SK-N-SH (cell line): ENCODE results near the gene COLEC12. TPM values are rescaled to one million over a fixed set of nuclear protein-coding genes. Genes with fewer than 3 reads are reported as not detected.

Experiments
- CTCF ChIA-PET: fragments of 300-600, 350-600 bp; formaldehyde crosslinking; extraction: SDS; loops from one replicate; lab custom pipeline; 2021; lab: Yijun Ruan, JAX
- POLR2A ChIA-PET: fragments of 350-600 bp; sonication (Branson Sonifier 250); formaldehyde crosslinking; extraction: SDS; loops from one replicate; lab custom pipeline; 2020; ENCODE audit warnings: antibody characterized with exemption, inconsistent platforms; lab: Yijun Ruan, JAX
- DNase-seq: peaks from one replicate; pipeline ENCODE4 v3.0.0; 2012
- H2AFZ ChIP-seq: fragments of 200-600 bp; sonication (generic); 2 replicates; pipeline ENCODE4 v1.8.1; 2016; ENCODE audit warnings: antibody characterized with exemption, mild to moderate bottlenecking, low read depth
- H3F3A ChIP-seq: fragments of 200-600 bp; sonication (generic); replicated peaks from 2 replicates; pipeline ENCODE3; 2016; ENCODE audit warnings: antibody characterized with exemption, mild to moderate bottlenecking; ENCODE audit not compliant: insufficient read depth
- H3K27ac ChIP-seq, 2 experiments: fragments of 200-500 bp in 1 of 2; fragments of 200-600 bp in 1 of 2; sonication (Bioruptor generic) in 1 of 2; sonication (generic), shearing (Covaris generic) in 1 of 2; 2 replicates each; pipeline versions ENCODE4 v1.5.1 to v1.6.1; 2014 to 2016; ENCODE audit warnings: low read depth in 2 of 2, inconsistent platforms in 1 of 2, low read length in 1 of 2, mild to moderate bottlenecking in 1 of 2, mixed read lengths in 1 of 2
- H3K27me3 ChIP-seq: fragments of 200-600 bp; sonication (generic), shearing (Covaris generic); 2 replicates; pipeline ENCODE4 v1.6.1; 2016; ENCODE audit warnings: mixed run types; ENCODE audit not compliant: insufficient read depth
- H3K36me3 ChIP-seq, 2 experiments: fragments of 200-500 bp in 1 of 2; fragments of 200-600 bp in 1 of 2; sonication (Bioruptor generic) in 1 of 2; sonication (generic) in 1 of 2; replicated peaks in 1 of 2; 2 replicates each; pipeline versions ENCODE3 to v1.5.1; 2014 to 2016; ENCODE audit warnings: low read length in 1 of 2, mild to moderate bottlenecking in 1 of 2; ENCODE audit not compliant: insufficient read depth in 2 of 2, control insufficient read depth in 1 of 2
- H3K4me1 ChIP-seq, 2 experiments: fragments of 200-500 bp in 1 of 2; fragments of 200-600 bp in 1 of 2; sonication (Bioruptor generic) in 1 of 2; sonication (generic), shearing (Covaris generic) in 1 of 2; 2 replicates each; pipeline versions ENCODE4 v1.5.1 to v1.6.1; 2014 to 2016; ENCODE audit warnings: low read depth in 1 of 2, low read length in 1 of 2, mixed run types in 1 of 2; ENCODE audit not compliant: insufficient read depth in 2 of 2, control insufficient read depth in 1 of 2
- H3K4me2 ChIP-seq: fragments of 200-600 bp; sonication (generic), shearing (Covaris generic); 2 replicates; pipeline ENCODE4 v1.6.1; 2017; ENCODE audit warnings: mixed run types
- H3K4me3 ChIP-seq, 2 experiments: fragments of 200-500 bp in 1 of 2; fragments of 200-600 bp in 1 of 2; sonication (Bioruptor generic) in 1 of 2; sonication (generic), shearing (Covaris generic) in 1 of 2; 2 replicates each; pipeline versions ENCODE4 v1.5.1 to v1.8.1; 2014 to 2016; ENCODE audit warnings: low read depth in 2 of 2, inconsistent platforms in 1 of 2, low read length in 1 of 2, mild to moderate bottlenecking in 1 of 2, mixed read lengths in 1 of 2, moderate library complexity in 1 of 2
- H3K79me2 ChIP-seq: fragments of 200-600 bp; sonication (generic); 2 replicates; pipeline ENCODE4 v1.8.1; 2017; ENCODE audit warnings: mild to moderate bottlenecking; ENCODE audit not compliant: insufficient read depth
- H3K9ac ChIP-seq: fragments of 200-600 bp; sonication (generic); 2 replicates; pipeline ENCODE4 v1.6.1; 2017; ENCODE audit warnings: mixed run types
- H3K9me2 ChIP-seq: fragments of 200-600 bp; sonication (generic); 2 replicates; pipeline ENCODE4 v1.6.1; 2017; ENCODE audit warnings: mixed run types
- H3K9me3 ChIP-seq: fragments of 200-600 bp; sonication (generic); 2 replicates; pipeline ENCODE4 v1.6.1; 2017; ENCODE audit warnings: mixed run types, mild to moderate bottlenecking, moderate library complexity
- H4K20me1 ChIP-seq: fragments of 200-600 bp; sonication (generic); 2 replicates; pipeline ENCODE4 v1.6.1; 2017; ENCODE audit warnings: mild to moderate bottlenecking, mixed run types; ENCODE audit not compliant: insufficient read depth
- ELF1 ChIP-seq: IDR thresholded peaks from 2 replicates; pipeline ENCODE4 v1.4.0; 2012
- EZH2phosphoT487 ChIP-seq: fragments of 200-600 bp; sonication (generic); IDR thresholded peaks from 2 replicates; pipeline ENCODE4 v1.6.1; 2017; ENCODE audit warnings: low read depth, mixed run types, mild to moderate bottlenecking, antibody characterized with exemption, moderate library complexity, borderline replicate concordance
- FOXM1 ChIP-seq: IDR thresholded peaks from 2 replicates; pipeline ENCODE4 v1.4.0; 2012; ENCODE audit warnings: low read depth, mild to moderate bottlenecking
- GABPA ChIP-seq: IDR thresholded peaks from 2 replicates; pipeline ENCODE4 v1.4.0; 2012; ENCODE audit warnings: low read depth, mild to moderate bottlenecking
- GATA2 ChIP-seq: sonication (generic); formaldehyde crosslinking; IDR thresholded peaks from 2 replicates; pipeline ENCODE4 v1.5.0; 2020; ENCODE audit warnings: mild to moderate bottlenecking, missing genetic modification reagents
- MEF2A ChIP-seq: IDR thresholded peaks from 2 replicates; pipeline ENCODE4 v1.4.0; 2012; ENCODE audit warnings: low read depth, borderline replicate concordance
- PBX3 ChIP-seq: IDR thresholded peaks from 2 replicates; pipeline ENCODE4; 2012
- POLR2AphosphoS5 ChIP-seq: IDR thresholded peaks from 2 replicates; pipeline ENCODE4 v1.6.1; 2012; ENCODE audit warnings: low read depth, low read length
- RAD21 ChIP-seq: IDR thresholded peaks from 2 replicates; pipeline ENCODE4 v1.6.1; 2012; ENCODE audit warnings: mild to moderate bottlenecking, low read length
- RFX5 ChIP-seq: IDR thresholded peaks from 2 replicates; pipeline ENCODE4 v1.6.1; 2012; ENCODE audit warnings: mild to moderate bottlenecking, improper control_type of control experiment, low read length
- SIN3A ChIP-seq: IDR thresholded peaks from 2 replicates; pipeline ENCODE4 v1.6.1; 2012; ENCODE audit warnings: low read depth, mild to moderate bottlenecking, low read length, moderate library complexity, borderline replicate concordance
- TAF1 ChIP-seq: IDR thresholded peaks from 2 replicates; pipeline ENCODE4 v1.6.1; 2012; ENCODE audit warnings: low read depth, mild to moderate bottlenecking, low read length, moderate library complexity, borderline replicate concordance
- TCF12 ChIP-seq: IDR thresholded peaks from 2 replicates; pipeline ENCODE4 v1.4.0; 2012
- TEAD4 ChIP-seq: IDR thresholded peaks from 2 replicates; pipeline ENCODE4 v1.4.0; 2012; ENCODE audit warnings: mild to moderate bottlenecking, borderline replicate concordance; ENCODE audit not compliant: insufficient read depth
- USF2 ChIP-seq: fragments of 150-350 bp; IDR thresholded peaks from 2 replicates; pipeline ENCODE4 v1.6.1; 2017; ENCODE audit warnings: antibody characterized with exemption, low read length, low read depth, borderline replicate concordance
- YY1 ChIP-seq: IDR thresholded peaks from 2 replicates; pipeline ENCODE4 v1.4.0; 2012; ENCODE audit warnings: low read depth, mild to moderate bottlenecking
- WGBS: methylation state at CpG from one replicate; pipeline ENCODE4 v1.1.6; 2017; ENCODE audit warnings: low lambda C conversion rate; 5-methylcytosine and 5-hydroxymethylcytosine counted together
- polyA plus RNA-seq, 3 experiments: library from polyadenylated mRNA; depleted of rRNA; stranded (reverse); fragments of >200 nt; gene quantifications; 2 replicates each; pipeline ENCODE4 v1.2.3, GENCODE V29; 2012
- TF ChIP-seq, protein P1 (sequence below): IDR thresholded peaks from 2 replicates; pipeline ENCODE4 v1.4.0; 2012; ENCODE audit warnings: low read depth
- TF ChIP-seq, protein P2 (sequence below): fragments of 150-350 bp; IDR thresholded peaks from 2 replicates; pipeline ENCODE4 v1.6.1; 2016; ENCODE audit warnings: mild to moderate bottlenecking, low read depth, low read length
- TF ChIP-seq, protein P3 (sequence below): IDR thresholded peaks from 2 replicates; pipeline ENCODE4 v1.6.1; 2012; ENCODE audit warnings: mild to moderate bottlenecking, low read depth, low read length, moderate library complexity
- TF ChIP-seq, protein P4 (sequence below): IDR thresholded peaks from 2 replicates; pipeline ENCODE4 v1.4.0; 2012; ENCODE audit warnings: low read depth, borderline replicate concordance
- TF ChIP-seq, protein P5 (sequence below): IDR thresholded peaks from 2 replicates; pipeline ENCODE4 v1.4.0; 2012; ENCODE audit warnings: low read depth, borderline replicate concordance

The COLEC12 gene
- polyA plus RNA-seq, 1 of the 3 experiments (the other 2 are of a cell fraction), result 41.2 TPM

GRCh38 chr18:519019-519879 lies 18.7 kb upstream of the COLEC12 start:
- Histone ChIP-seq H3K4me1 (peaks cover 0 to 5% of the 10 kb centered on the region in 2 experiments; a peak in 1 of 4 replicates), H3K27ac (peak overlapping the region in 1 of 2 experiments; percentile 41; a peak in 2 of 4 replicates)
- CTCF ChIA-PET, result interaction anchor here (0.8 to 2.0 kb wide), 4 partner anchors 17 to 105 kb away, joined by 3 to 7 read pairs (median 4); no protein-coding TSS in a partner anchor
- TF ChIP-seq EZH2phosphoT487 (no peak), PBX3 (peak; percentile 54), YY1 (no peak), TCF12 (peak; percentile 56; the same call in 1 of the 2 replicates), TAF1 (no peak), USF2 (no peak), ELF1 (no peak), SIN3A (no peak), GABPA (no peak), POLR2AphosphoS5 (no peak), RAD21 (no peak), FOXM1 (no peak), TEAD4 (no peak), MEF2A (no peak), RFX5 (no peak), GATA2 (CRISPR knock-in tag) (no peak)
- TF ChIP-seq, protein P1, sequence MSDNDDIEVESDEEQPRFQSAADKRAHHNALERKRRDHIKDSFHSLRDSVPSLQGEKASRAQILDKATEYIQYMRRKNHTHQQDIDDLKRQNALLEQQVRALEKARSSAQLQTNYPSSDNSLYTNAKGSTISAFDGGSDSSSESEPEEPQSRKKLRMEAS, result peak; percentile 66; the same call in 1 of the 2 replicates
- TF ChIP-seq, protein P2, sequence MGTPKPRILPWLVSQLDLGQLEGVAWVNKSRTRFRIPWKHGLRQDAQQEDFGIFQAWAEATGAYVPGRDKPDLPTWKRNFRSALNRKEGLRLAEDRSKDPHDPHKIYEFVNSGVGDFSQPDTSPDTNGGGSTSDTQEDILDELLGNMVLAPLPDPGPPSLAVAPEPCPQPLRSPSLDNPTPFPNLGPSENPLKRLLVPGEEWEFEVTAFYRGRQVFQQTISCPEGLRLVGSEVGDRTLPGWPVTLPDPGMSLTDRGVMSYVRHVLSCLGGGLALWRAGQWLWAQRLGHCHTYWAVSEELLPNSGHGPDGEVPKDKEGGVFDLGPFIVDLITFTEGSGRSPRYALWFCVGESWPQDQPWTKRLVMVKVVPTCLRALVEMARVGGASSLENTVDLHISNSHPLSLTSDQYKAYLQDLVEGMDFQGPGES, result no peak
- TF ChIP-seq, protein P3, sequence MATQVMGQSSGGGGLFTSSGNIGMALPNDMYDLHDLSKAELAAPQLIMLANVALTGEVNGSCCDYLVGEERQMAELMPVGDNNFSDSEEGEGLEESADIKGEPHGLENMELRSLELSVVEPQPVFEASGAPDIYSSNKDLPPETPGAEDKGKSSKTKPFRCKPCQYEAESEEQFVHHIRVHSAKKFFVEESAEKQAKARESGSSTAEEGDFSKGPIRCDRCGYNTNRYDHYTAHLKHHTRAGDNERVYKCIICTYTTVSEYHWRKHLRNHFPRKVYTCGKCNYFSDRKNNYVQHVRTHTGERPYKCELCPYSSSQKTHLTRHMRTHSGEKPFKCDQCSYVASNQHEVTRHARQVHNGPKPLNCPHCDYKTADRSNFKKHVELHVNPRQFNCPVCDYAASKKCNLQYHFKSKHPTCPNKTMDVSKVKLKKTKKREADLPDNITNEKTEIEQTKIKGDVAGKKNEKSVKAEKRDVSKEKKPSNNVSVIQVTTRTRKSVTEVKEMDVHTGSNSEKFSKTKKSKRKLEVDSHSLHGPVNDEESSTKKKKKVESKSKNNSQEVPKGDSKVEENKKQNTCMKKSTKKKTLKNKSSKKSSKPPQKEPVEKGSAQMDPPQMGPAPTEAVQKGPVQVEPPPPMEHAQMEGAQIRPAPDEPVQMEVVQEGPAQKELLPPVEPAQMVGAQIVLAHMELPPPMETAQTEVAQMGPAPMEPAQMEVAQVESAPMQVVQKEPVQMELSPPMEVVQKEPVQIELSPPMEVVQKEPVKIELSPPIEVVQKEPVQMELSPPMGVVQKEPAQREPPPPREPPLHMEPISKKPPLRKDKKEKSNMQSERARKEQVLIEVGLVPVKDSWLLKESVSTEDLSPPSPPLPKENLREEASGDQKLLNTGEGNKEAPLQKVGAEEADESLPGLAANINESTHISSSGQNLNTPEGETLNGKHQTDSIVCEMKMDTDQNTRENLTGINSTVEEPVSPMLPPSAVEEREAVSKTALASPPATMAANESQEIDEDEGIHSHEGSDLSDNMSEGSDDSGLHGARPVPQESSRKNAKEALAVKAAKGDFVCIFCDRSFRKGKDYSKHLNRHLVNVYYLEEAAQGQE, result no peak
- TF ChIP-seq, protein P4, sequence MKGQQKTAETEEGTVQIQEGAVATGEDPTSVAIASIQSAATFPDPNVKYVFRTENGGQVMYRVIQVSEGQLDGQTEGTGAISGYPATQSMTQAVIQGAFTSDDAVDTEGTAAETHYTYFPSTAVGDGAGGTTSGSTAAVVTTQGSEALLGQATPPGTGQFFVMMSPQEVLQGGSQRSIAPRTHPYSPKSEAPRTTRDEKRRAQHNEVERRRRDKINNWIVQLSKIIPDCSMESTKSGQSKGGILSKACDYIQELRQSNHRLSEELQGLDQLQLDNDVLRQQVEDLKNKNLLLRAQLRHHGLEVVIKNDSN, result 0 out of 2 replicates have a peak, but pooled peaks have one; percentile 6
- TF ChIP-seq, protein P5, sequence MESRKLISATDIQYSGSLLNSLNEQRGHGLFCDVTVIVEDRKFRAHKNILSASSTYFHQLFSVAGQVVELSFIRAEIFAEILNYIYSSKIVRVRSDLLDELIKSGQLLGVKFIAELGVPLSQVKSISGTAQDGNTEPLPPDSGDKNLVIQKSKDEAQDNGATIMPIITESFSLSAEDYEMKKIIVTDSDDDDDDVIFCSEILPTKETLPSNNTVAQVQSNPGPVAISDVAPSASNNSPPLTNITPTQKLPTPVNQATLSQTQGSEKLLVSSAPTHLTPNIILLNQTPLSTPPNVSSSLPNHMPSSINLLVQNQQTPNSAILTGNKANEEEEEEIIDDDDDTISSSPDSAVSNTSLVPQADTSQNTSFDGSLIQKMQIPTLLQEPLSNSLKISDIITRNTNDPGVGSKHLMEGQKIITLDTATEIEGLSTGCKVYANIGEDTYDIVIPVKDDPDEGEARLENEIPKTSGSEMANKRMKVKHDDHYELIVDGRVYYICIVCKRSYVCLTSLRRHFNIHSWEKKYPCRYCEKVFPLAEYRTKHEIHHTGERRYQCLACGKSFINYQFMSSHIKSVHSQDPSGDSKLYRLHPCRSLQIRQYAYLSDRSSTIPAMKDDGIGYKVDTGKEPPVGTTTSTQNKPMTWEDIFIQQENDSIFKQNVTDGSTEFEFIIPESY, result no peak

More at GRCh38 chr18:519019-519879, 18.7 kb upstream of the COLEC12 start:
- Histone ChIP-seq H3K79me2 (no peaks in the 10 kb centered on the region), H3K36me3 (no peaks in the 10 kb centered on the region), H3K9me2 (no peaks in the 10 kb centered on the region), H3K9ac (no peak overlapping the region), H3K4me3 (no peak overlapping the region), H2AFZ (peak overlapping the region; percentile 67; the same call in 1 of the 2 replicates), H3K9me3 (no peaks in the 10 kb centered on the region), H4K20me1 (no peaks in the 10 kb centered on the region), H3K4me2 (no peak overlapping the region), H3F3A (peaks cover 5% of the 10 kb centered on the region), H3K27me3 (no peaks in the 10 kb centered on the region)
- POLR2A ChIA-PET, result no interaction called here
- WGBS, result 60% methylated on average over 11 of the region's 11 CpGs
- DNase-seq, result no peak
